Measurements from ENCODE around the gene AIFM2.

AIFM2 gene

GRCh38 chr10:70145166-70145665, 12.6 kb upstream of the AIFM2 start:
- Histone ChIP-seq H3K4me3 (ENCODE audit: low read length) (peak overlapping the region; percentile 69), H3K27ac (ENCODE audit: low read length) (no peak overlapping the region), H3K9ac (ENCODE audit: low read depth, low read length) (peak overlapping the region; percentile 85; the same call in 1 of the 2 replicates), H3K4me1 (ENCODE audit: insufficient read depth, low read length) (peaks cover 8% of the 10 kb centered on the region), H3K9me3 (ENCODE audit: insufficient read depth, low read depth, low read length) (no peaks in the 10 kb centered on the region), H3K36me3 (ENCODE audit: insufficient read depth, low read depth, low read length) (peaks cover 12% of the 10 kb centered on the region; the same call in 1 of the 2 replicates), H3K27me3 (ENCODE audit: insufficient read depth, low read length) (peaks cover 7% of the 10 kb centered on the region; the same call in 1 of the 2 replicates)

GRCh38 chr10:70144372-70145110, 11.9 kb upstream of the AIFM2 start:
- Histone ChIP-seq H3K36me3 (ENCODE audit: insufficient read depth, low read depth, low read length) (peaks cover 5% of the 10 kb centered on the region; the same call in 1 of the 2 replicates), H3K4me1 (ENCODE audit: insufficient read depth, low read length) (peaks cover 8% of the 10 kb centered on the region), H3K27ac (ENCODE audit: low read length) (no peak overlapping the region), H3K27me3 (ENCODE audit: insufficient read depth, low read length) (peaks cover 7% of the 10 kb centered on the region; the same call in 1 of the 2 replicates), H3K4me3 (ENCODE audit: low read length) (peak overlapping the region; percentile 69), H3K9me3 (ENCODE audit: insufficient read depth, low read depth, low read length) (no peaks in the 10 kb centered on the region), H3K9ac (ENCODE audit: low read depth, low read length) (peak overlapping the region; percentile 85; the same call in 1 of the 2 replicates)

GRCh38 chr10:70142555-70142954, 9.9 kb upstream of the AIFM2 start:
- H3K9ac ChIP-seq (ENCODE audit: low read depth, low read length), result no peak overlapping the region
- no peak overlapping the region for H3K27ac ChIP-seq (ENCODE audit: low read length)
- H3K9me3 ChIP-seq (ENCODE audit: insufficient read depth, low read depth, low read length), result no peaks in the 10 kb centered on the region
- H3K27me3 ChIP-seq (ENCODE audit: insufficient read depth, low read length), result peaks cover 7% of the 10 kb centered on the region; the same call in 1 of the 2 replicates
- H3K4me1 ChIP-seq (ENCODE audit: insufficient read depth, low read length), result peaks cover 8% of the 10 kb centered on the region
- no peak overlapping the region for H3K4me3 ChIP-seq (ENCODE audit: low read length)
- no peaks in the 10 kb centered on the region for H3K36me3 ChIP-seq (ENCODE audit: insufficient read depth, low read depth, low read length)

- H3K27me3 ChIP-seq (ENCODE audit: insufficient read depth, low read length), result peaks cover 7% of the 10 kb centered on the region; the same call in 1 of the 2 replicates
- peaks cover 3% of the 10 kb centered on the region; the same call in 1 of the 2 replicates for H3K4me1 ChIP-seq (ENCODE audit: insufficient read depth, low read length)
- H3K27ac ChIP-seq (ENCODE audit: low read length), result no peak overlapping the region
- no peaks in the 10 kb centered on the region for H3K36me3 ChIP-seq (ENCODE audit: insufficient read depth, low read depth, low read length)
- no peak overlapping the region for H3K4me3 ChIP-seq (ENCODE audit: low read length)
- H3K9ac ChIP-seq (ENCODE audit: low read depth, low read length), result no peak overlapping the region
- no peaks in the 10 kb centered on the region for H3K9me3 ChIP-seq (ENCODE audit: insufficient read depth, low read depth, low read length)
Measured at GRCh38 chr10:70140297-70140696, 7.7 kb upstream of the AIFM2 start.

- no peaks in the 10 kb centered on the region for H3K9me3 ChIP-seq (ENCODE audit: insufficient read depth, low read depth, low read length)
- no peaks in the 10 kb centered on the region for H3K36me3 ChIP-seq (ENCODE audit: insufficient read depth, low read depth, low read length)
- no peak overlapping the region for H3K9ac ChIP-seq (ENCODE audit: low read depth, low read length)
- H3K4me1 ChIP-seq (ENCODE audit: insufficient read depth, low read length), result peaks cover 1% of the 10 kb centered on the region; the same call in 1 of the 2 replicates
- peaks cover 3% of the 10 kb centered on the region; the same call in 1 of the 2 replicates for H3K27me3 ChIP-seq (ENCODE audit: insufficient read depth, low read length)
- no peak overlapping the region for H3K27ac ChIP-seq (ENCODE audit: low read length)
- H3K4me3 ChIP-seq (ENCODE audit: low read length), result no peak overlapping the region
Measured at GRCh38 chr10:70139997-70140250, 7.3 kb upstream of the AIFM2 start.

GRCh38 chr10:70139151-70139996, 6.7 kb upstream of the AIFM2 start:
- Histone ChIP-seq H3K27me3 (ENCODE audit: insufficient read depth, low read length) (no peaks in the 10 kb centered on the region), H3K9me3 (ENCODE audit: insufficient read depth, low read depth, low read length) (no peaks in the 10 kb centered on the region), H3K27ac (ENCODE audit: low read length) (no peak overlapping the region), H3K4me1 (ENCODE audit: insufficient read depth, low read length) (no peaks in the 10 kb centered on the region), H3K4me3 (ENCODE audit: low read length) (no peak overlapping the region), H3K36me3 (ENCODE audit: insufficient read depth, low read depth, low read length) (no peaks in the 10 kb centered on the region), H3K9ac (ENCODE audit: low read depth, low read length) (no peak overlapping the region)

GRCh38 chr10:70137927-70138883, 5.6 kb upstream of the AIFM2 start:
- no peaks in the 10 kb centered on the region for H3K36me3 ChIP-seq (ENCODE audit: insufficient read depth, low read depth, low read length)
- peaks cover 9% of the 10 kb centered on the region for H3K27me3 ChIP-seq (ENCODE audit: insufficient read depth, low read length)
- H3K27ac ChIP-seq (ENCODE audit: low read length), result no peak overlapping the region
- peaks cover 1% of the 10 kb centered on the region; the same call in 1 of the 2 replicates for H3K4me1 ChIP-seq (ENCODE audit: insufficient read depth, low read length)
- H3K9me3 ChIP-seq (ENCODE audit: insufficient read depth, low read depth, low read length), result no peaks in the 10 kb centered on the region
- H3K4me3 ChIP-seq (ENCODE audit: low read length), result no peak overlapping the region
- H3K9ac ChIP-seq (ENCODE audit: low read depth, low read length), result no peak overlapping the region

- H3K9ac ChIP-seq (ENCODE audit: low read depth, low read length), result no peak overlapping the region
- peaks cover 20% of the 10 kb centered on the region for H3K27me3 ChIP-seq (ENCODE audit: insufficient read depth, low read length)
- H3K36me3 ChIP-seq (ENCODE audit: insufficient read depth, low read depth, low read length), result no peaks in the 10 kb centered on the region
- H3K9me3 ChIP-seq (ENCODE audit: insufficient read depth, low read depth, low read length), result no peaks in the 10 kb centered on the region
- H3K4me1 ChIP-seq (ENCODE audit: insufficient read depth, low read length), result peaks cover 4% of the 10 kb centered on the region; the same call in 1 of the 2 replicates
- H3K27ac ChIP-seq (ENCODE audit: low read length), result no peak overlapping the region
- H3K4me3 ChIP-seq (ENCODE audit: low read length), result no peak overlapping the region
Measured at GRCh38 chr10:70137135-70137534, 4.5 kb upstream of the AIFM2 start.

GRCh38 chr10:70135684-70136083, 3.1 kb upstream of the AIFM2 start:
- no peak overlapping the region for H3K4me3 ChIP-seq (ENCODE audit: low read length)
- H3K9ac ChIP-seq (ENCODE audit: low read depth, low read length), result no peak overlapping the region
- H3K27me3 ChIP-seq (ENCODE audit: insufficient read depth, low read length), result peaks cover 29% of the 10 kb centered on the region
- H3K36me3 ChIP-seq (ENCODE audit: insufficient read depth, low read depth, low read length), result no peaks in the 10 kb centered on the region
- H3K4me1 ChIP-seq (ENCODE audit: insufficient read depth, low read length), result peaks cover 4% of the 10 kb centered on the region; the same call in 1 of the 2 replicates
- no peaks in the 10 kb centered on the region for H3K9me3 ChIP-seq (ENCODE audit: insufficient read depth, low read depth, low read length)
- no peak overlapping the region for H3K27ac ChIP-seq (ENCODE audit: low read length)

GRCh38 chr10:70135046-70135445, 2.4 kb upstream of the AIFM2 start:
- H3K9me3 ChIP-seq (ENCODE audit: insufficient read depth, low read depth, low read length), result no peaks in the 10 kb centered on the region
- H3K4me1 ChIP-seq (ENCODE audit: insufficient read depth, low read length), result peaks cover 4% of the 10 kb centered on the region; the same call in 1 of the 2 replicates
- peaks cover 29% of the 10 kb centered on the region for H3K27me3 ChIP-seq (ENCODE audit: insufficient read depth, low read length)
- H3K27ac ChIP-seq (ENCODE audit: low read length), result no peak overlapping the region
- no peaks in the 10 kb centered on the region for H3K36me3 ChIP-seq (ENCODE audit: insufficient read depth, low read depth, low read length)
- H3K9ac ChIP-seq (ENCODE audit: low read depth, low read length), result no peak overlapping the region
- no peak overlapping the region for H3K4me3 ChIP-seq (ENCODE audit: low read length)

- H3K27me3 ChIP-seq (ENCODE audit: insufficient read depth, low read length), result peaks cover 29% of the 10 kb centered on the region
- H3K4me1 ChIP-seq (ENCODE audit: insufficient read depth, low read length), result peaks cover 4% of the 10 kb centered on the region; the same call in 1 of the 2 replicates
- H3K36me3 ChIP-seq (ENCODE audit: insufficient read depth, low read depth, low read length), result no peaks in the 10 kb centered on the region
- no peak overlapping the region for H3K9ac ChIP-seq (ENCODE audit: low read depth, low read length)
- no peaks in the 10 kb centered on the region for H3K9me3 ChIP-seq (ENCODE audit: insufficient read depth, low read depth, low read length)
- H3K27ac ChIP-seq (ENCODE audit: low read length), result no peak overlapping the region
- H3K4me3 ChIP-seq (ENCODE audit: low read length), result peak overlapping the region; percentile 85
Measured at GRCh38 chr10:70131560-70131937, 1.1 kb downstream of the AIFM2 start.
